Measurements from ENCODE around the gene SGMS1.

DNA sequence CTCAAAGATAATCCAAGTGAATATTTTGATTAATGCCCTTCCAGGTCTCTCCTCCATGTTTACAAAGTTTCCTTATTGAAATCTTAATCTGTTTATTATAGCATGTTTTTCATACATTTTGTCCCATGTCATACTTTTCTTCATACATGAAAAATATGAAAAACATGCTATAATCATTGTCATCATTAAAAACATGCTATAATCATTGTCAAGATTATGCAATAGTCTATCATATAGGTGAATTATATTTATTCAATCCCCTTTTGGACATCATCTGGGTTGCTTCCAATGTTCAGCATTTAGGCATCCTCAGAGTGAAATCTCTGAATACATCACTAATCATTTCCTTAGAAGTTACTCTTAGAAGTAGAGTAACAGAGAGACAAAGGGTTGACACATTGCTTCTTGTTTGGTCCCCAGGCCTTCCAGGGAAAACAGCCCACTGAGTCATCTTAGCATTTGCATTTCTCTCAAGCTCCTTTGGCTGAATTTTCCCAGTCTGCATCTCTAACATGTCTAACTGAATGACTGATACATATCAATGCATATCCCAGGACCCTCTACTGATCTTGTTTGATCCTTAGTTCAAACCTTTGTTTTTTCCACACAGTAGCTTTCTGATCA, 87.0 kb downstream of the SGMS1 start:
- no peak for TF ChIP-seq POLR2A (IDR thresholded peaks at IDR 0.05)
- TF ChIP-seq, protein P1, sequence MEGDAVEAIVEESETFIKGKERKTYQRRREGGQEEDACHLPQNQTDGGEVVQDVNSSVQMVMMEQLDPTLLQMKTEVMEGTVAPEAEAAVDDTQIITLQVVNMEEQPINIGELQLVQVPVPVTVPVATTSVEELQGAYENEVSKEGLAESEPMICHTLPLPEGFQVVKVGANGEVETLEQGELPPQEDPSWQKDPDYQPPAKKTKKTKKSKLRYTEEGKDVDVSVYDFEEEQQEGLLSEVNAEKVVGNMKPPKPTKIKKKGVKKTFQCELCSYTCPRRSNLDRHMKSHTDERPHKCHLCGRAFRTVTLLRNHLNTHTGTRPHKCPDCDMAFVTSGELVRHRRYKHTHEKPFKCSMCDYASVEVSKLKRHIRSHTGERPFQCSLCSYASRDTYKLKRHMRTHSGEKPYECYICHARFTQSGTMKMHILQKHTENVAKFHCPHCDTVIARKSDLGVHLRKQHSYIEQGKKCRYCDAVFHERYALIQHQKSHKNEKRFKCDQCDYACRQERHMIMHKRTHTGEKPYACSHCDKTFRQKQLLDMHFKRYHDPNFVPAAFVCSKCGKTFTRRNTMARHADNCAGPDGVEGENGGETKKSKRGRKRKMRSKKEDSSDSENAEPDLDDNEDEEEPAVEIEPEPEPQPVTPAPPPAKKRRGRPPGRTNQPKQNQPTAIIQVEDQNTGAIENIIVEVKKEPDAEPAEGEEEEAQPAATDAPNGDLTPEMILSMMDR (IDR thresholded peaks at IDR 0.05) = no peak
